ENCODE measurements around the gene GGA2. TPM values are rescaled to one million over a fixed set of nuclear protein-coding genes. Genes with fewer than 3 reads are reported as not detected.

GGA2 gene
- polyA plus RNA-seq (2013, experiment 1 of 2): 22.6 TPM
- polyA plus RNA-seq (2013, experiment 2 of 2): 23.2 TPM

GRCh38 chr16:23510164-23510914 is at the start of gene GGA2:
Gene GGA2, minus strand, starts transcription at chr16:23510494. Its CDS starts 83 bp downstream, at chr16:23510411.
- 4% methylated on average over 68 of the region's 71 CpGs for WGBS
- Histone ChIP-seq H4K8ac (ENCODE audit: low read length) (peak within 1 kb of the TSS; percentile 54), H3K27ac (ENCODE audit: low read length, poor library complexity, severe bottlenecking) (peak within 1 kb of the TSS; percentile 33), H3K9me3 (ENCODE audit: control insufficient read depth, low read length) (no peaks in the 10 kb centered on the region), H3K27me3 (ENCODE audit: control insufficient read depth in 1 of 2, insufficient read depth in 1 of 2, low read length in 2 of 2) (no peaks in the 10 kb centered on the region), H2AK5ac (ENCODE audit: low read length, severe bottlenecking) (peak within 1 kb of the TSS; percentile 77), H3K18ac (ENCODE audit: low read depth in 1 of 2, low read length in 2 of 2) (peak within 1 kb of the TSS; percentile 60 to 95), H2BK15ac (ENCODE audit: low read depth, poor library complexity, severe bottlenecking) (peak within 1 kb of the TSS; percentile 89), H3K9ac (ENCODE audit: low read length) (peak within 1 kb of the TSS; percentile 88), H3K4me2 (ENCODE audit: low read length, poor library complexity, severe bottlenecking) (peak within 1 kb of the TSS; percentile 77), H3K23ac (ENCODE audit: low read length in 2 of 2) (peak within 1 kb of the TSS in 1 of 2 experiments; percentile 6), H3K14ac (ENCODE audit: low read length in 2 of 2) (peak within 1 kb of the TSS; percentile 45 to 56), H3K4me1 (ENCODE audit: control insufficient read depth, insufficient read depth, low read depth, low read length) (peaks cover 27% of the 10 kb centered on the region), H3K36me3 (ENCODE audit: control insufficient read depth in 1 of 2, insufficient read depth in 2 of 2, low read depth in 1 of 2, low read length in 2 of 2) (peaks cover 3 to 10% of the 10 kb centered on the region in 2 experiments), H3K4me3 (ENCODE audit: insufficient read depth in 1 of 2, low read depth in 1 of 2, low read length in 2 of 2) (peak within 1 kb of the TSS; percentile 86 to 92), H3K79me1 (replicated peaks; ENCODE audit: low read length, poor library complexity, severe bottlenecking) (peaks cover 2% of the 10 kb centered on the region), H4K91ac (ENCODE audit: low read length) (peak within 1 kb of the TSS; percentile 66), H2AFZ (ENCODE audit: low read depth, low read length) (peak within 1 kb of the TSS; percentile 79), H2BK5ac (ENCODE audit: low read depth, low read length, poor library complexity, severe bottlenecking) (no peak within 1 kb of the TSS), H2BK12ac (ENCODE audit: low read length in 2 of 2) (peak within 1 kb of the TSS in 1 of 2 experiments; percentile 89), H2BK120ac (ENCODE audit: low read depth, low read length) (peak within 1 kb of the TSS; percentile 83), H3K4ac (ENCODE audit: low read depth in 1 of 2, low read length in 2 of 2) (peak within 1 kb of the TSS in 1 of 2 experiments; percentile 56)
- peak; percentile 84 for DNase-seq

- Histone ChIP-seq H3K4me3 (ENCODE audit: insufficient read depth in 1 of 2, low read depth in 1 of 2, low read length in 2 of 2) (peak overlapping the region; percentile 93 to 98), H3K27ac (ENCODE audit: low read length, poor library complexity, severe bottlenecking) (peak overlapping the region; percentile 5)
Measured at GRCh38 chr16:23557779-23558702, 47.7 kb upstream of the GGA2 start.

GRCh38 chr16:23556881-23557778 is 46.8 kb upstream of the GGA2 start, which contains the start of the genes EARS2 and UBFD1:
Gene EARS2, minus strand, starts transcription at chr16:23557350. Its CDS starts 7 bp downstream, at chr16:23557343.
Gene UBFD1, plus strand, starts transcription at chr16:23557727. Its CDS starts 16 bp downstream, at chr16:23557743.
- peaks cover 22% of the 10 kb centered on the region for H3K79me1 ChIP-seq (replicated peaks; ENCODE audit: low read length, poor library complexity, severe bottlenecking)
- no peaks in the 10 kb centered on the region for H3K4me1 ChIP-seq (ENCODE audit: control insufficient read depth, insufficient read depth, low read depth, low read length)
- peak within 1 kb of the TSS; percentile 31 for H3K27ac ChIP-seq (ENCODE audit: low read length, poor library complexity, severe bottlenecking)
- peak within 1 kb of the TSS; percentile 70 for H2AK5ac ChIP-seq (ENCODE audit: low read length, severe bottlenecking)
- peak within 1 kb of the TSS in 1 of 2 experiments; percentile 72 for H3K23ac ChIP-seq (ENCODE audit: low read length in 2 of 2)
- peak within 1 kb of the TSS; percentile 88 for H2BK5ac ChIP-seq (ENCODE audit: low read depth, low read length, poor library complexity, severe bottlenecking)
- H3K18ac ChIP-seq (ENCODE audit: low read depth in 1 of 2, low read length in 2 of 2): peak within 1 kb of the TSS; percentile 75 to 84
- H3K4me3 ChIP-seq (ENCODE audit: insufficient read depth in 1 of 2, low read depth in 1 of 2, low read length in 2 of 2): peak within 1 kb of the TSS; percentile 93 to 98
- H2BK120ac ChIP-seq (ENCODE audit: low read depth, low read length): peak within 1 kb of the TSS; percentile 85
- peak within 1 kb of the TSS; percentile 12 for H2BK15ac ChIP-seq (ENCODE audit: low read depth, poor library complexity, severe bottlenecking)
- H3K4ac ChIP-seq (ENCODE audit: low read depth in 1 of 2, low read length in 2 of 2): peak within 1 kb of the TSS; percentile 78 to 95
- peaks cover 15 to 40% of the 10 kb centered on the region in 2 experiments for H3K36me3 ChIP-seq (ENCODE audit: control insufficient read depth in 1 of 2, insufficient read depth in 2 of 2, low read depth in 1 of 2, low read length in 2 of 2)
- DNase-seq: peak; percentile 99
- H2AFZ ChIP-seq (ENCODE audit: low read depth, low read length): peak within 1 kb of the TSS; percentile 90
- no peaks in the 10 kb centered on the region for H3K27me3 ChIP-seq (ENCODE audit: control insufficient read depth in 1 of 2, insufficient read depth in 1 of 2, low read length in 2 of 2)
- H2BK12ac ChIP-seq (ENCODE audit: low read length in 2 of 2): peak within 1 kb of the TSS in 1 of 2 experiments; percentile 45
- peak within 1 kb of the TSS; percentile 85 for H4K8ac ChIP-seq (ENCODE audit: low read length)
- no peaks in the 10 kb centered on the region for H3K9me3 ChIP-seq (ENCODE audit: control insufficient read depth, low read length)
- peak within 1 kb of the TSS in 1 of 2 experiments; percentile 96 for H3K14ac ChIP-seq (ENCODE audit: low read length in 2 of 2)
- H4K91ac ChIP-seq (ENCODE audit: low read length): peak within 1 kb of the TSS; percentile 36
- peak within 1 kb of the TSS; percentile 99 for H3K9ac ChIP-seq (ENCODE audit: low read length)
- H3K4me2 ChIP-seq (ENCODE audit: low read length, poor library complexity, severe bottlenecking): peak within 1 kb of the TSS; percentile 75
- 2% methylated on average over 56 of the region's 65 CpGs for WGBS

More at GRCh38 chr16:23557779-23558702, 47.7 kb upstream of the GGA2 start:
- H2AFZ ChIP-seq (ENCODE audit: low read depth, low read length): peak overlapping the region; percentile 90
- H4K91ac ChIP-seq (ENCODE audit: low read length): peak overlapping the region; percentile 8
- H3K4me2 ChIP-seq (ENCODE audit: low read length, poor library complexity, severe bottlenecking): peak overlapping the region; percentile 75
- H3K9me3 ChIP-seq (ENCODE audit: control insufficient read depth, low read length): no peaks in the 10 kb centered on the region
- no peak overlapping the region for H2AK5ac ChIP-seq (ENCODE audit: low read length, severe bottlenecking)
- peak overlapping the region; percentile 99 for H3K9ac ChIP-seq (ENCODE audit: low read length)
- no peaks in the 10 kb centered on the region for H3K4me1 ChIP-seq (ENCODE audit: control insufficient read depth, insufficient read depth, low read depth, low read length)
- peak overlapping the region; percentile 12 for H2BK15ac ChIP-seq (ENCODE audit: low read depth, poor library complexity, severe bottlenecking)
- H3K23ac ChIP-seq (ENCODE audit: low read length in 2 of 2): peak overlapping the region in 1 of 2 experiments; percentile 72
- peak overlapping the region; percentile 75 to 84 for H3K18ac ChIP-seq (ENCODE audit: low read depth in 1 of 2, low read length in 2 of 2)
- peak overlapping the region in 1 of 2 experiments; percentile 96 for H3K14ac ChIP-seq (ENCODE audit: low read length in 2 of 2)
- no peaks in the 10 kb centered on the region for H3K27me3 ChIP-seq (ENCODE audit: control insufficient read depth in 1 of 2, insufficient read depth in 1 of 2, low read length in 2 of 2)
- WGBS: 2% methylated on average over 43 of the region's 60 CpGs
- H4K8ac ChIP-seq (ENCODE audit: low read length): peak overlapping the region; percentile 76
- peaks cover 16 to 41% of the 10 kb centered on the region in 2 experiments for H3K36me3 ChIP-seq (ENCODE audit: control insufficient read depth in 1 of 2, insufficient read depth in 2 of 2, low read depth in 1 of 2, low read length in 2 of 2)
- peaks cover 23% of the 10 kb centered on the region for H3K79me1 ChIP-seq (replicated peaks; ENCODE audit: low read length, poor library complexity, severe bottlenecking)
- H2BK120ac ChIP-seq (ENCODE audit: low read depth, low read length): no peak overlapping the region
- peak overlapping the region; percentile 88 for H2BK5ac ChIP-seq (ENCODE audit: low read depth, low read length, poor library complexity, severe bottlenecking)
- peak overlapping the region; percentile 71 to 95 for H3K4ac ChIP-seq (ENCODE audit: low read depth in 1 of 2, low read length in 2 of 2)
- peak overlapping the region in 1 of 2 experiments; percentile 42 for H2BK12ac ChIP-seq (ENCODE audit: low read length in 2 of 2)
- peak; percentile 44 for DNase-seq
